ENCODE results near the gene PLEKHM1. TPM values are rescaled to one million over a fixed set of nuclear protein-coding genes. Genes with fewer than 3 reads are reported as not detected.
"Not testable (repeated sequence)": the region's sequence is repeated elsewhere in the genome, so short reads cannot be mapped to it uniquely, and the experiment has no call there.

PLEKHM1 gene
- total RNA-seq, 2 experiments from 2014 or later: 108 to 118 TPM

- Mint-ChIP-seq H3K9me3 (no peaks in the 10 kb centered on the region), H3K27me3 (no peaks in the 10 kb centered on the region), H3K27ac (no peak overlapping the region), H3K4me1 (ENCODE audit: low read depth) (peaks cover 3% of the 10 kb centered on the region), H3K36me3 (ENCODE audit: low read depth) (peaks cover 38% of the 10 kb centered on the region), H3K4me3 (no peak overlapping the region)
- DNase-seq: no peak
- H3K9me3 ChIP-seq (ENCODE audit: control insufficient read depth in 1 of 2, insufficient read depth in 1 of 2, low read length in 2 of 2): no peaks in the 10 kb centered on the region
- H3K27ac ChIP-seq (ENCODE audit: low read depth in 1 of 2, low read length in 2 of 2): no peak overlapping the region
- peaks cover 3% of the 10 kb centered on the region for H3K4me1 ChIP-seq (ENCODE audit: insufficient read depth, low read length)
- POLR2A ChIA-PET: no interaction called here
- H3K27me3 ChIP-seq (ENCODE audit: control insufficient read depth in 1 of 2, insufficient read depth in 2 of 2, low read length in 2 of 2): no peaks in the 10 kb centered on the region
- H3K36me3 ChIP-seq (ENCODE audit: insufficient read depth, low read length): peaks cover 12% of the 10 kb centered on the region
- no peak for TF ChIP-seq CTCF (IDR thresholded peaks at IDR 0.05)
- intact Hi-C loops (cut with DNase I, micrococcal nuclease): no loop called here
- CTCF ChIA-PET: no interaction called here
- no peak overlapping the region for H3K4me3 ChIP-seq (ENCODE audit: low read length)
- ATAC-seq (ENCODE audit: poor library complexity): no peak
These were observed 39.4 kb downstream of the PLEKHM1 start for GRCh38 chr17:45451131-45451530.

GRCh38 chr17:45449708-45450329 is 40.7 kb downstream of the PLEKHM1 start:
- H3K27me3 ChIP-seq (ENCODE audit: control insufficient read depth in 1 of 2, insufficient read depth in 2 of 2, low read length in 2 of 2); intact Hi-C loops (cut with DNase I, micrococcal nuclease); H3K27ac Mint-ChIP-seq; H3K27me3 Mint-ChIP-seq; H3K9me3 Mint-ChIP-seq; DNase-seq; H3K4me3 Mint-ChIP-seq; H3K9me3 ChIP-seq (ENCODE audit: control insufficient read depth in 1 of 2, insufficient read depth in 1 of 2, low read length in 2 of 2); CTCF ChIA-PET; ATAC-seq (ENCODE audit: poor library complexity); H3K27ac ChIP-seq (ENCODE audit: low read depth in 1 of 2, low read length in 2 of 2); H3K4me3 ChIP-seq (ENCODE audit: low read length); POLR2A ChIA-PET; H3K4me1 Mint-ChIP-seq (ENCODE audit: low read depth): not testable (repeated sequence)
- peaks cover 16% of the 10 kb centered on the region for H3K36me3 ChIP-seq (ENCODE audit: insufficient read depth, low read length)
- peaks cover 14% of the 10 kb centered on the region for H3K4me1 ChIP-seq (ENCODE audit: insufficient read depth, low read length)
- peaks cover 36% of the 10 kb centered on the region for H3K36me3 Mint-ChIP-seq (ENCODE audit: low read depth)

- H3K27me3 ChIP-seq (ENCODE audit: control insufficient read depth in 1 of 2, insufficient read depth in 2 of 2, low read length in 2 of 2); H3K27ac ChIP-seq (ENCODE audit: low read depth in 1 of 2, low read length in 2 of 2); H3K4me1 Mint-ChIP-seq (ENCODE audit: low read depth); H3K9me3 ChIP-seq (ENCODE audit: control insufficient read depth in 1 of 2, insufficient read depth in 1 of 2, low read length in 2 of 2); H3K27me3 Mint-ChIP-seq; ATAC-seq (ENCODE audit: poor library complexity); H3K27ac Mint-ChIP-seq; H3K4me3 Mint-ChIP-seq; H3K4me3 ChIP-seq (ENCODE audit: low read length); POLR2A ChIA-PET; intact Hi-C loops (cut with DNase I, micrococcal nuclease); DNase-seq; CTCF ChIA-PET; H3K9me3 Mint-ChIP-seq: not testable (repeated sequence)
- peaks cover 32% of the 10 kb centered on the region for H3K36me3 Mint-ChIP-seq (ENCODE audit: low read depth)
- Histone ChIP-seq H3K36me3 (ENCODE audit: insufficient read depth, low read length) (peaks cover 17% of the 10 kb centered on the region), H3K4me1 (ENCODE audit: insufficient read depth, low read length) (peaks cover 14% of the 10 kb centered on the region)
These were observed 41.3 kb downstream of the PLEKHM1 start for GRCh38 chr17:45449260-45449659.

- H3K27me3 ChIP-seq (ENCODE audit: control insufficient read depth in 1 of 2, insufficient read depth in 2 of 2, low read length in 2 of 2); H3K4me3 Mint-ChIP-seq; H3K4me3 ChIP-seq (ENCODE audit: low read length); H3K27ac Mint-ChIP-seq; H3K27ac ChIP-seq (ENCODE audit: low read depth in 1 of 2, low read length in 2 of 2); ATAC-seq (ENCODE audit: poor library complexity); H3K27me3 Mint-ChIP-seq; DNase-seq; POLR2A ChIA-PET; H3K4me1 Mint-ChIP-seq (ENCODE audit: low read depth); intact Hi-C loops (cut with DNase I, micrococcal nuclease); H3K9me3 ChIP-seq (ENCODE audit: control insufficient read depth in 1 of 2, insufficient read depth in 1 of 2, low read length in 2 of 2); CTCF ChIA-PET; H3K9me3 Mint-ChIP-seq: not testable (repeated sequence)
- Histone ChIP-seq H3K4me1 (ENCODE audit: insufficient read depth, low read length) (peaks cover 14% of the 10 kb centered on the region), H3K36me3 (ENCODE audit: insufficient read depth, low read length) (peaks cover 14% of the 10 kb centered on the region)
- peaks cover 31% of the 10 kb centered on the region for H3K36me3 Mint-ChIP-seq (ENCODE audit: low read depth)
These were observed 42.0 kb downstream of the PLEKHM1 start for GRCh38 chr17:45448483-45448882.

GRCh38 chr17:45448066-45448465 is 42.5 kb downstream of the PLEKHM1 start:
- H3K9me3 ChIP-seq (ENCODE audit: control insufficient read depth in 1 of 2, insufficient read depth in 1 of 2, low read length in 2 of 2); H3K27ac Mint-ChIP-seq; H3K4me3 Mint-ChIP-seq; POLR2A ChIA-PET; H3K27ac ChIP-seq (ENCODE audit: low read depth in 1 of 2, low read length in 2 of 2); H3K27me3 ChIP-seq (ENCODE audit: control insufficient read depth in 1 of 2, insufficient read depth in 2 of 2, low read length in 2 of 2); H3K9me3 Mint-ChIP-seq; H3K4me1 Mint-ChIP-seq (ENCODE audit: low read depth); CTCF ChIA-PET; DNase-seq; H3K27me3 Mint-ChIP-seq; H3K4me3 ChIP-seq (ENCODE audit: low read length); intact Hi-C loops (cut with DNase I, micrococcal nuclease); ATAC-seq (ENCODE audit: poor library complexity): not testable (repeated sequence)
- Histone ChIP-seq H3K36me3 (ENCODE audit: insufficient read depth, low read length) (peaks cover 14% of the 10 kb centered on the region), H3K4me1 (ENCODE audit: insufficient read depth, low read length) (peaks cover 14% of the 10 kb centered on the region)
- H3K36me3 Mint-ChIP-seq (ENCODE audit: low read depth): peaks cover 31% of the 10 kb centered on the region

GRCh38 chr17:45447650-45448049 is 42.9 kb downstream of the PLEKHM1 start:
- Histone ChIP-seq H3K4me1 (ENCODE audit: insufficient read depth, low read length) (peaks cover 14% of the 10 kb centered on the region), H3K36me3 (ENCODE audit: insufficient read depth, low read length) (peaks cover 14% of the 10 kb centered on the region)
- ATAC-seq (ENCODE audit: poor library complexity); H3K9me3 Mint-ChIP-seq; H3K27ac Mint-ChIP-seq; DNase-seq; H3K4me1 Mint-ChIP-seq (ENCODE audit: low read depth); CTCF ChIA-PET; H3K27me3 ChIP-seq (ENCODE audit: control insufficient read depth in 1 of 2, insufficient read depth in 2 of 2, low read length in 2 of 2); intact Hi-C loops (cut with DNase I, micrococcal nuclease); POLR2A ChIA-PET; H3K4me3 ChIP-seq (ENCODE audit: low read length); H3K4me3 Mint-ChIP-seq; H3K27ac ChIP-seq (ENCODE audit: low read depth in 1 of 2, low read length in 2 of 2); H3K27me3 Mint-ChIP-seq; H3K9me3 ChIP-seq (ENCODE audit: control insufficient read depth in 1 of 2, insufficient read depth in 1 of 2, low read length in 2 of 2): not testable (repeated sequence)
- peaks cover 31% of the 10 kb centered on the region for H3K36me3 Mint-ChIP-seq (ENCODE audit: low read depth)
